ENCODE measurements around the gene ZNF414.

DNA sequence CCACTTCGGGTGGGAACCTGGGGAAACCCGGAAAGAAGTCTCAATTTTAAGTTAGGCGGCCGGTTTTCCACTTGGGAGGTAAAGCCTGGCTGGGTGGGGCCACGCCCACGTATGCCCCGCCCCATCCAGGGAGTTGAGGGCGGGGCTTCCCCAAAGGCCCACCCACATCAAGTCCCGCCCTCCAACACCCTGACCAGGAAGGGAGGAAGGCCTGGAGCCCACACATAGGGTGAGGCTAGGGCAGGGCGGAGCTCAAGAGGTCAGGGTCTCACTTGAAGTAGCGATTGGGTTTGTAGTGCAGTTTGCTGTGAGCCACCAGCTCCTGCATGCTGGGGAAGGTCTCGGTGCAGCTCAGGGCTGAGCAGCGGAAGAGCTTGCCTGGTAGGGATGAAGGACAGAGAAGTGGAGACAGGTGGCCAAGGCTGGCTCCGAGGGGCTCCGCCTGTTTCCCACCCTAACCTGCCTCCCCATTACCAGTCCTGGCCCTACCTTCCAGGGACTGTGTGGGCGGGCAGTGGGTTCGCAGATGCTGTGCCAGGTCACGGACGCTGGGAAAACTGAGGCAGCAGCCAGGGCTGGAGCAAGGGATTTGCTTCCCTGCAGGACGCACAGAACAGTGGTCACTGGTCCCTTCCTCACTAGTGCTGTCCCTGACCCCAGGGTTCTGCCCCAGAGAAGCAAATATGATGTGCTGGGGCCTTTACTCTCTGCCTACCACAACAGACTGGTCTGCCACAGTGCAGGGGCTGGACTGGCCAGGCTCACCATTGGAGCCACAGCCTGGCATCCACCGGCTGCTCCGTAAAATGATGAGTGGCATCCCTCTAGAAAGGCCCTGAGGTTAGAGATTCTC lies 1.6 kb downstream of the ZNF414 start:
- TF ChIP-seq CTCF (IDR thresholded peaks at IDR 0.05), result no peak
- no peak for TF ChIP-seq POLR2AphosphoS5 (IDR thresholded peaks at IDR 0.05)

All from gastroesophageal sphincter (tissue), 3 donors.